H1 (cell line): Measurements from ENCODE around the gene DDAH2. TPM values are rescaled to one million over a fixed set of nuclear protein-coding genes. Genes with fewer than 3 reads are reported as not detected.

Experiments
- CTCF ChIA-PET: fragments of 300-600 bp; sonication (Branson Sonifier 250); formaldehyde crosslinking; loops from one replicate; lab custom pipeline; 2021; ENCODE audit not compliant: partially characterized antibody; lab: Charles Lee
- POLR2A ChIA-PET: fragments of 300-600 bp; sonication (Branson Sonifier 250); formaldehyde crosslinking; loops from one replicate; lab custom pipeline; 2021; ENCODE audit warnings: inconsistent platforms; ENCODE audit not compliant: partially characterized antibody; lab: Charles Lee
- DNase-seq, 2 experiments: peaks; one replicate each; pipeline versions ENCODE4 v3.0.0 to v3.0.0-alpha.2; 2010 to 2022; ENCODE audit warnings: low spot score in 2 of 2, low read depth in 1 of 2, mixed read lengths in 1 of 2
- FAIRE-seq: peaks from 2 replicates; lab custom pipeline; 2011; peaks lifted over from hg19 to GRCh38; lab: Jason Lieb, UNC
- H2AFZ ChIP-seq: 2 replicates; pipeline ENCODE4 v1.8.1; 2012; ENCODE audit warnings: low read length, inconsistent platforms
- H2AK5ac ChIP-seq: 2 replicates; pipeline ENCODE4 v1.6.1; 2013; ENCODE audit warnings: low read depth, low read length
- H2BK120ac ChIP-seq: replicated peaks from 2 replicates; pipeline ENCODE3; 2013; ENCODE audit warnings: low read depth, low read length, inconsistent platforms
- H2BK12ac ChIP-seq: 2 replicates; pipeline ENCODE4 v1.6.1; 2013; ENCODE audit warnings: low read depth, low read length
- H2BK15ac ChIP-seq: 2 replicates; pipeline ENCODE4 v1.6.1; 2013; ENCODE audit warnings: low read length
- H2BK20ac ChIP-seq: 2 replicates; pipeline ENCODE4 v1.6.1; 2013; ENCODE audit warnings: low read length
- H2BK5ac ChIP-seq: 2 replicates; pipeline ENCODE4 v1.6.1; 2013; ENCODE audit warnings: low read depth, low read length
- H3K14ac ChIP-seq: 2 replicates; pipeline ENCODE4 v1.6.1; 2013; ENCODE audit warnings: inconsistent platforms; ENCODE audit not compliant: insufficient read length
- H3K18ac ChIP-seq: 2 replicates; pipeline ENCODE4 v1.6.1; 2013; ENCODE audit warnings: low read length; ENCODE audit errors: extremely low read depth
- H3K23ac ChIP-seq: 2 replicates; pipeline ENCODE4 v1.6.1; 2013; ENCODE audit warnings: inconsistent platforms; ENCODE audit not compliant: insufficient read length
- H3K23me2 ChIP-seq: 2 replicates; pipeline ENCODE4 v1.6.1; 2013; ENCODE audit warnings: low read depth, low read length
- H3K27ac ChIP-seq: 2 replicates; pipeline ENCODE4 v1.6.1; 2011; ENCODE audit warnings: low read depth, low read length, inconsistent platforms
- H3K27me3 ChIP-seq, 4 experiments: replicated peaks in 1 of 4; 1 replicate in 1 of 4; 2 replicates in 3 of 4; pipeline versions ENCODE4 v1.6.1 to v1.8.1; 2011 to 2013; ENCODE audit warnings: low read length in 3 of 4, mild to moderate bottlenecking in 3 of 4, inconsistent platforms in 2 of 4, mixed read lengths in 2 of 4, moderate library complexity in 1 of 4; ENCODE audit not compliant: control insufficient read depth in 3 of 4, insufficient read depth in 3 of 4; ENCODE audit errors: extremely low read depth in 1 of 4
- H3K36me3 ChIP-seq, 4 experiments: 2 replicates each; pipeline versions ENCODE4 v1.6.1 to v1.8.1; 2011 to 2013; ENCODE audit warnings: mild to moderate bottlenecking in 4 of 4, low read length in 3 of 4, moderate library complexity in 2 of 4, control low read depth in 1 of 4, inconsistent platforms in 1 of 4; ENCODE audit not compliant: insufficient read depth in 4 of 4, control insufficient read depth in 2 of 4
- H3K4ac ChIP-seq: replicated peaks from 2 replicates; pipeline ENCODE3; 2013; ENCODE audit warnings: low read length, low read depth, mixed read lengths, inconsistent platforms; ENCODE audit not compliant: insufficient read length
- H3K4me1 ChIP-seq, 4 experiments: replicated peaks in 1 of 4; 1 replicate in 1 of 4; 2 replicates in 3 of 4; pipeline versions ENCODE4 v1.6.1 to v1.8.1; 2011 to 2013; ENCODE audit warnings: low read length in 3 of 4, inconsistent platforms in 2 of 4, mixed read lengths in 1 of 4; ENCODE audit not compliant: insufficient read depth in 4 of 4, control insufficient read depth in 3 of 4
- H3K4me2 ChIP-seq, 2 experiments: 2 replicates each; pipeline versions ENCODE4 v1.6.1 to v1.8.1; 2011 to 2013; ENCODE audit warnings: low read depth in 2 of 2, low read length in 2 of 2, control low read depth in 1 of 2, inconsistent platforms in 1 of 2, mild to moderate bottlenecking in 1 of 2; ENCODE audit not compliant: insufficient read depth in 1 of 2
- H3K4me3 ChIP-seq, 4 experiments: fragments of 200-600, 300-600 bp in 1 of 4; sonication (generic), shearing (Covaris generic), sonication (Bioruptor Twin) in 1 of 4; 2 replicates each; pipeline versions ENCODE4 v1.5.1 to v1.8.1; 2011 to 2016; ENCODE audit warnings: low read length in 4 of 4, low read depth in 3 of 4, control low read depth in 2 of 4, inconsistent platforms in 2 of 4, mild to moderate bottlenecking in 2 of 4, mixed read lengths in 1 of 4, moderate library complexity in 1 of 4; ENCODE audit not compliant: insufficient read depth in 2 of 4; ENCODE audit errors: extremely low read depth in 1 of 4
- H3K56ac ChIP-seq: replicated peaks from 2 replicates; pipeline ENCODE3; 2013; ENCODE audit warnings: low read depth, mild to moderate bottlenecking, mixed read lengths, low read length, inconsistent platforms; ENCODE audit not compliant: insufficient read length
- H3K79me1 ChIP-seq: 2 replicates; pipeline ENCODE4 v1.6.1; 2013; ENCODE audit warnings: low read depth, low read length, control low read depth
- H3K79me2 ChIP-seq, 2 experiments: 2 replicates each; pipeline versions ENCODE4 v1.6.1 to v1.8.1; 2012 to 2013; ENCODE audit warnings: low read length in 2 of 2, mild to moderate bottlenecking in 2 of 2, inconsistent platforms in 1 of 2; ENCODE audit not compliant: insufficient read depth in 2 of 2, control insufficient read depth in 1 of 2
- H3K9ac ChIP-seq, 4 experiments: replicated peaks in 1 of 4; 1 replicate in 1 of 4; 2 replicates in 3 of 4; pipeline versions ENCODE4 v1.6.1 to v1.8.1; 2011 to 2013; ENCODE audit warnings: low read depth in 3 of 4, low read length in 3 of 4, control low read depth in 2 of 4, mild to moderate bottlenecking in 2 of 4, moderate library complexity in 2 of 4, inconsistent platforms in 1 of 4; ENCODE audit errors: extremely low read depth in 1 of 4
- H3K9me3 ChIP-seq, 2 experiments: 2 replicates each; pipeline versions ENCODE4 v1.6.1 to v1.8.1; 2012 to 2013; ENCODE audit warnings: mild to moderate bottlenecking in 2 of 2, moderate library complexity in 2 of 2, control low read depth in 1 of 2, inconsistent platforms in 1 of 2, low read depth in 1 of 2, low read length in 1 of 2, mixed read lengths in 1 of 2; ENCODE audit not compliant: insufficient read depth in 2 of 2
- H4K20me1 ChIP-seq, 2 experiments: replicated peaks in 1 of 2; 2 replicates each; pipeline versions ENCODE3 to v1.8.1; 2011 to 2013; ENCODE audit warnings: inconsistent platforms in 2 of 2, low read length in 2 of 2, mild to moderate bottlenecking in 1 of 2; ENCODE audit not compliant: insufficient read depth in 2 of 2, control insufficient read depth in 1 of 2
- H4K5ac ChIP-seq: 2 replicates; pipeline ENCODE4 v1.6.1; 2013; ENCODE audit warnings: low read length, low read depth, mixed read lengths, inconsistent platforms; ENCODE audit not compliant: insufficient read length
- H4K8ac ChIP-seq: 2 replicates; pipeline ENCODE4 v1.8.0; 2013; ENCODE audit warnings: mild to moderate bottlenecking, moderate library complexity, low read length, inconsistent platforms; ENCODE audit not compliant: insufficient read depth; ENCODE audit errors: extremely low read depth
- H4K91ac ChIP-seq: replicated peaks from 2 replicates; pipeline ENCODE3; 2013; ENCODE audit warnings: low read length, mixed read lengths, inconsistent platforms; ENCODE audit not compliant: insufficient read length
- CBX5 ChIP-seq: fragments of 300-800, 300-1000 bp; sonication (generic); IDR thresholded peaks from 2 replicates; pipeline ENCODE4 v1.7.1; 2016; ENCODE audit warnings: antibody characterized with exemption, low read length, low read depth
- EGR1 ChIP-seq: IDR thresholded peaks from 2 replicates; pipeline ENCODE4 v1.6.1; 2011; ENCODE audit warnings: low read depth, low read length, borderline replicate concordance
- EP300 ChIP-seq, 2 experiments: IDR thresholded peaks; 1 replicate in 1 of 2; 2 replicates in 1 of 2; pipeline ENCODE4 v1.6.1; 2011 to 2012; ENCODE audit warnings: low read depth in 2 of 2, low read length in 2 of 2, mild to moderate bottlenecking in 2 of 2, borderline replicate concordance in 1 of 2, inconsistent platforms in 1 of 2, moderate library complexity in 1 of 2
- EZH2 ChIP-seq: fragments of 200-600 bp; sonication (generic); IDR thresholded peaks from 2 replicates; pipeline ENCODE4 v1.7.1; 2012; ENCODE audit warnings: low read depth, mild to moderate bottlenecking, moderate library complexity, low read length, inconsistent platforms; ENCODE audit not compliant: severe bottlenecking
- FOSL1 ChIP-seq: IDR thresholded peaks from 2 replicates; pipeline ENCODE4 v1.6.1; 2011; ENCODE audit warnings: mild to moderate bottlenecking, low read depth, low read length, moderate library complexity; ENCODE audit not compliant: insufficient read depth
- JUN ChIP-seq: IDR thresholded peaks from 2 replicates; pipeline ENCODE4 v1.6.1; 2011; ENCODE audit warnings: low read depth, mild to moderate bottlenecking, improper control_type of control experiment, low read length
- KDM4A ChIP-seq: IDR thresholded peaks from one replicate; pipeline ENCODE4 v1.7.1; 2012; ENCODE audit warnings: low read depth, mild to moderate bottlenecking, moderate library complexity, low read length, inconsistent platforms; ENCODE audit not compliant: severe bottlenecking
- POLR2AphosphoS5 ChIP-seq: IDR thresholded peaks from 2 replicates; pipeline ENCODE4 v1.6.1; 2011; ENCODE audit warnings: low read depth, low read length
- SRF ChIP-seq: IDR thresholded peaks from 2 replicates; pipeline ENCODE4 v1.6.1; 2011; ENCODE audit warnings: mild to moderate bottlenecking, low read depth, low read length, moderate library complexity
- WGBS, 2 experiments: shearing (Covaris generic) in 1 of 2; methylation state at CpG; one replicate each; pipeline versions ENCODE4 v1.1.6 to v1.1.7; 2013 to 2015; ENCODE audit warnings: low lambda C conversion rate in 2 of 2, mixed read lengths in 2 of 2, inconsistent platforms in 1 of 2, low coverage in 1 of 2, missing lambda C conversion rate in 1 of 2; ENCODE audit not compliant: insufficient replicate concordance in 2 of 2, insufficient coverage in 1 of 2, insufficient read length in 1 of 2; ENCODE audit errors: extremely low coverage in 1 of 2, missing lambda C conversion rate in 1 of 2; 5-methylcytosine and 5-hydroxymethylcytosine counted together
- polyA plus RNA-seq, 7 experiments: library from polyadenylated mRNA; depleted of rRNA in 3 of 7; stranded (reverse) in 5 of 7; unstranded in 2 of 7; fragments of >200 nt in 5 of 7; fragments of 200-250 nt in 2 of 7; gene quantifications; 1 replicate in 5 of 7; 2 replicates in 1 of 7; 4 replicates in 1 of 7; pipeline versions ENCODE4 v1.2.1 to v1.2.3, GENCODE V29; 2011 to 2013; ENCODE audit warnings: missing spikeins in 2 of 7, mixed read lengths in 2 of 7
- total RNA-seq: library from RNA; stranded (reverse); fragmentation: NEBNext Ultra II Directional; extraction: Animal tissue kit (Norgen Biotek cat#: 25700); gene quantifications from 2 replicates; pipeline ENCODE4 v1.2.1, GENCODE V29; 2021

The DDAH2 gene
- total and polyA plus RNA-seq, 2 of the 8 experiments (the other 6 are each of a cell fraction or from before 2014, with no cell fraction given): 53.3 to 73.5 TPM

DNA sequence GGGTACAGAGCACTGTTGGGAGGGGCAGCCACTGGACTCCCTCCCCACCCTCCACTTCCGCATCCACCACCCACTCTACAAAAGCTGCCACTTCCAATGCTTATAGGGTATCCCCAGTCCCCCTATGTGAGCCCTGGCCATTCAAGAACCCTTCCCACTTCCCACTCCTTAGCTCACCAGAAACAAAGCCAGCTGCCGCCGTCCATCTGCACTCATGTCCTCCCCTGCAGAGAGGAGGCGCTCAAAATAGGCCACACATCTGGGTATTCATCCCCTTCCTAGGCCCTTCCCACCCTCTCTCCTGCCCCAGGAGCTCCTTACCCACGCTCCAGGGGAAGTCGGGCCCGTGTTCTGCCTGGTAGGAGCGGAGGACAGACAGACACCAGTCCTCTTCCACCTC, 41.8 kb downstream of the DDAH2 start:
- Histone ChIP-seq H3K27ac (no peak overlapping the region), H3K18ac (no peak overlapping the region), H2BK15ac (no peak overlapping the region), H3K4ac (no peak overlapping the region), H2BK5ac (no peak overlapping the region), H3K9ac (no peak overlapping the region), H4K8ac (no peak overlapping the region), H3K23ac (no peak overlapping the region), H2AK5ac (no peak overlapping the region), H3K4me3 (no peak overlapping the region), H4K20me1 (no peaks in the 10 kb centered on the region), H3K79me1 (no peaks in the 10 kb centered on the region), H3K79me2 (no peaks in the 10 kb centered on the region), H4K5ac (no peak overlapping the region), H3K4me2 (no peak overlapping the region), H3K23me2 (peaks cover 5% of the 10 kb centered on the region; the same call in 1 of the 2 replicates), H3K56ac (no peak overlapping the region), H2BK12ac (no peak overlapping the region), H3K4me1 (peaks cover 0 to 5% (median 4%) of the 10 kb centered on the region in 4 experiments; a peak in 5 of 7 replicates), H3K9me3 (no peaks in the 10 kb centered on the region), H3K14ac (no peak overlapping the region), H2BK120ac (no peak overlapping the region), H4K91ac (no peak overlapping the region), H3K27me3 (peaks cover 0 to 1% (median 1%) of the 10 kb centered on the region in 4 experiments; a peak in 3 of 7 replicates), H2AFZ (no peak overlapping the region), H2BK20ac (no peak overlapping the region), H3K36me3 (peaks cover 3 to 23% (median 16%) of the 10 kb centered on the region in 4 experiments; a peak in 5 of 8 replicates)
- ChIA-PET CTCF (interaction anchor here (0.8 to 5.8 kb wide), 8 partner anchors 12 to 181 kb away, joined by 3 to 26 read pairs (median 6); partner anchors contain the start of genes DDAH2 and LY6G5B), POLR2A (interaction anchor here (0.8 to 6.6 kb wide), 4 partner anchors 24 to 140 kb away, joined by 3 to 33 read pairs (median 4); partner anchors contain the start of genes BAG6 and HSPA1B)
- no peak for FAIRE-seq
- 89% methylated on average over 8 of the region's 8 CpGs; no CpG with 5 or more reads in 1 of the 2 experiments for WGBS, 2 experiments
- DNase-seq: no peak
- TF ChIP-seq EGR1: no peak
- TF ChIP-seq EP300 (IDR thresholded peaks at IDR 0.05; ENCODE audit: borderline replicate concordance in 1 of 2, low read depth in 2 of 2, low read length in 2 of 2): no peak
- TF ChIP-seq SRF: no peak
- no peak for TF ChIP-seq EZH2
- TF ChIP-seq KDM4A: no peak
- TF ChIP-seq FOSL1: no peak
- no peak for TF ChIP-seq CBX5
- TF ChIP-seq POLR2AphosphoS5: no peak
- no peak for TF ChIP-seq JUN
